ENCODE measurements around the gene CLK2. TPM values are rescaled to one million over a fixed set of nuclear protein-coding genes. Genes with fewer than 3 reads are reported as not detected.

CLK2 gene
- total and polyA plus RNA-seq, 2 of the 13 experiments (the other 11 are each of a cell fraction or from before 2014, with no cell fraction given), result 20.1 to 73.5 TPM

DNA sequence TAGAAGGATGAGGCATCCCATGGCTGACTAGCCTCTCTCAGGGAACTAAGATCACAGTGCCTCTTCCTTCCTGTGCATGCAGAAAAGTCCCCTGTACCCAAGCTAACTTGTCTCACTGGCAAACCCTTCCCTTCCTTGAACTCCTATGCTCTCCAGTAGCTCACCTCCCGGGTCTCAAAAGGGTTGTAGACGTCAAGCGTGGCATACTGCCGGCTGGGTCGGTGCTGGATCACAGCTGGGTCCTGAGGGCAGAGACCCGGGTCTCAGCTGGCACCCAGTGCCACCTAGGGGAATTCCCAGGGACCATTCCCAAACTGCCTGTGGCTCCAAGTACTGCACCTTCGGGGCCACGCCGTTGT lies 11.8 kb downstream of the CLK2 start (continued):
- no peak for TF ChIP-seq STAT6 (CRISPR knock-in tag; IDR thresholded peaks at IDR 0.05; ENCODE audit: borderline replicate concordance)
- TF ChIP-seq RARA (CRISPR knock-in tag; IDR thresholded peaks at IDR 0.05), result no peak
- TF ChIP-seq JUND (CRISPR knock-in tag; IDR thresholded peaks at IDR 0.05), result no peak
- TF ChIP-seq KDM3A (CRISPR knock-in tag; IDR thresholded peaks at IDR 0.05; ENCODE audit: low read depth), result no peak
- no peak for TF ChIP-seq MTA1 (CRISPR knock-in tag; IDR thresholded peaks at IDR 0.05; ENCODE audit: borderline replicate concordance)
- TF ChIP-seq ZNF597 (CRISPR knock-in tag; IDR thresholded peaks at IDR 0.05), result no peak
- no peak for TF ChIP-seq NFYC (CRISPR knock-in tag; IDR thresholded peaks at IDR 0.05)
- TF ChIP-seq, protein P1, sequence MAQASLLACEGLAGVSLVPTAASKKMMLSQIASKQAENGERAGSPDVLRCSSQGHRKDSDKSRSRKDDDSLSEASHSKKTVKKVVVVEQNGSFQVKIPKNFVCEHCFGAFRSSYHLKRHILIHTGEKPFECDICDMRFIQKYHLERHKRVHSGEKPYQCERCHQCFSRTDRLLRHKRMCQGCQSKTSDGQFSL (CRISPR knock-in tag; IDR thresholded peaks at IDR 0.05), result no peak
- 0 out of 2 replicates have a peak, but pooled peaks have one; percentile 32 for TF ChIP-seq IRX3 (CRISPR knock-in tag; IDR thresholded peaks at IDR 0.05; ENCODE audit: borderline replicate concordance, low read depth)
- no peak for TF ChIP-seq ZBTB4 (CRISPR knock-in tag; IDR thresholded peaks at IDR 0.05; ENCODE audit: borderline replicate concordance)
- TF ChIP-seq ARNTL (CRISPR knock-in tag; IDR thresholded peaks at IDR 0.05), result no peak
- no peak for TF ChIP-seq ZNF33A (CRISPR knock-in tag; IDR thresholded peaks at IDR 0.05; ENCODE audit: borderline replicate concordance)

Measured in HepG2 (cell line).